HUES48 (cell line): ENCODE results near the gene PRKG1.
A peak's percentile ranks its signal among the peaks of the same experiment; 100 is the strongest.
"Not testable (repeated sequence)": the region's sequence is repeated elsewhere in the genome, so short reads cannot be mapped to it uniquely, and the experiment has no call there.

Experiments
- H3K27ac ChIP-seq: one replicate; pipeline ENCODE4 v1.7.0; 2013; ENCODE audit warnings: low read depth, low read length, inconsistent platforms
- H3K27me3 ChIP-seq: 2 replicates; pipeline ENCODE4 v1.6.1; 2013; ENCODE audit warnings: mild to moderate bottlenecking, low read length; ENCODE audit not compliant: control insufficient read depth, insufficient read depth
- H3K36me3 ChIP-seq: 2 replicates; pipeline ENCODE4 v1.6.1; 2013; ENCODE audit warnings: low read length; ENCODE audit not compliant: control insufficient read depth, insufficient read depth
- H3K4me1 ChIP-seq: 2 replicates; pipeline ENCODE4 v1.6.1; 2013; ENCODE audit warnings: mild to moderate bottlenecking, low read length; ENCODE audit not compliant: control insufficient read depth, insufficient read depth
- H3K4me3 ChIP-seq: 2 replicates; pipeline ENCODE4 v1.5.1; 2013; ENCODE audit warnings: mild to moderate bottlenecking, low read depth, low read length
- H3K9ac ChIP-seq: 2 replicates; pipeline ENCODE4 v1.6.1; 2013; ENCODE audit warnings: mild to moderate bottlenecking, low read depth, low read length, moderate library complexity
- H3K9me3 ChIP-seq: 2 replicates; pipeline ENCODE4 v1.6.1; 2013; ENCODE audit warnings: low read length; ENCODE audit not compliant: control insufficient read depth, insufficient read depth

PRKG1 gene

GRCh38 chr10:51532044-51532443 is 457.8 kb downstream of the PRKG1 start:
- H3K27me3 ChIP-seq, result no peaks in the 10 kb centered on the region
- no peaks in the 10 kb centered on the region for H3K9me3 ChIP-seq
- H3K4me3 ChIP-seq, result no peak overlapping the region
- H3K9ac ChIP-seq, result no peak overlapping the region
- peaks cover 3% of the 10 kb centered on the region; the same call in 1 of the 2 replicates for H3K4me1 ChIP-seq
- no peak overlapping the region for H3K27ac ChIP-seq
- H3K36me3 ChIP-seq, result no peaks in the 10 kb centered on the region

- Histone ChIP-seq H3K4me1 (no peaks in the 10 kb centered on the region), H3K27ac (no peak overlapping the region), H3K9me3 (no peaks in the 10 kb centered on the region), H3K36me3 (no peaks in the 10 kb centered on the region), H3K27me3 (no peaks in the 10 kb centered on the region), H3K9ac (no peak overlapping the region), H3K4me3 (no peak overlapping the region)
Observed at GRCh38 chr10:51542853-51543252, 468.6 kb downstream of the PRKG1 start.

- Histone ChIP-seq H3K9ac (no peak overlapping the region), H3K27ac (no peak overlapping the region), H3K4me1 (no peaks in the 10 kb centered on the region), H3K27me3 (no peaks in the 10 kb centered on the region), H3K4me3 (no peak overlapping the region), H3K36me3 (no peaks in the 10 kb centered on the region), H3K9me3 (no peaks in the 10 kb centered on the region)
Observed at GRCh38 chr10:51544933-51545332, 470.6 kb downstream of the PRKG1 start.

GRCh38 chr10:51547941-51548340 is 473.7 kb downstream of the PRKG1 start:
- no peaks in the 10 kb centered on the region for H3K4me1 ChIP-seq
- no peaks in the 10 kb centered on the region for H3K27me3 ChIP-seq
- no peak overlapping the region for H3K9ac ChIP-seq
- H3K27ac ChIP-seq, result no peak overlapping the region
- H3K4me3 ChIP-seq, result no peak overlapping the region
- no peaks in the 10 kb centered on the region for H3K36me3 ChIP-seq
- no peaks in the 10 kb centered on the region for H3K9me3 ChIP-seq

GRCh38 chr10:51552879-51553278 is 478.6 kb downstream of the PRKG1 start:
- Histone ChIP-seq H3K4me3 (no peak overlapping the region), H3K36me3 (no peaks in the 10 kb centered on the region), H3K4me1 (no peaks in the 10 kb centered on the region), H3K27me3 (no peaks in the 10 kb centered on the region), H3K9me3 (no peaks in the 10 kb centered on the region), H3K9ac (no peak overlapping the region), H3K27ac (no peak overlapping the region)

- H3K4me3 ChIP-seq, result no peak overlapping the region
- H3K9me3 ChIP-seq, result no peaks in the 10 kb centered on the region
- H3K27ac ChIP-seq, result peak overlapping the region; percentile 62
- peaks cover 23% of the 10 kb centered on the region for H3K4me1 ChIP-seq
- H3K27me3 ChIP-seq, result no peaks in the 10 kb centered on the region
- H3K9ac ChIP-seq, result no peak overlapping the region
- H3K36me3 ChIP-seq, result no peaks in the 10 kb centered on the region
Observed at GRCh38 chr10:51564896-51565510, 490.7 kb downstream of the PRKG1 start.

- no peaks in the 10 kb centered on the region for H3K36me3 ChIP-seq
- no peak overlapping the region for H3K9ac ChIP-seq
- no peaks in the 10 kb centered on the region for H3K9me3 ChIP-seq
- H3K27ac ChIP-seq, result no peak overlapping the region
- peaks cover 24% of the 10 kb centered on the region for H3K4me1 ChIP-seq
- no peak overlapping the region for H3K4me3 ChIP-seq
- no peaks in the 10 kb centered on the region for H3K27me3 ChIP-seq
Observed at GRCh38 chr10:51567271-51567670, 493.0 kb downstream of the PRKG1 start.

GRCh38 chr10:51569467-51569866 is 495.2 kb downstream of the PRKG1 start:
- Histone ChIP-seq H3K9ac (no peak overlapping the region), H3K9me3 (no peaks in the 10 kb centered on the region), H3K4me1 (peaks cover 40% of the 10 kb centered on the region), H3K27me3 (no peaks in the 10 kb centered on the region), H3K27ac (no peak overlapping the region), H3K4me3 (no peak overlapping the region), H3K36me3 (no peaks in the 10 kb centered on the region)

GRCh38 chr10:51574248-51575048 is 500.2 kb downstream of the PRKG1 start:
- no peak overlapping the region for H3K27ac ChIP-seq
- H3K4me3 ChIP-seq, result no peak overlapping the region
- peaks cover 30% of the 10 kb centered on the region for H3K4me1 ChIP-seq
- H3K36me3 ChIP-seq, result no peaks in the 10 kb centered on the region
- H3K9me3 ChIP-seq, result no peaks in the 10 kb centered on the region
- H3K27me3 ChIP-seq, result no peaks in the 10 kb centered on the region
- H3K9ac ChIP-seq, result no peak overlapping the region

- H3K27me3 ChIP-seq, H3K27ac ChIP-seq, H3K4me3 ChIP-seq, H3K9me3 ChIP-seq, H3K4me1 ChIP-seq, H3K36me3 ChIP-seq, H3K9ac ChIP-seq: not testable (repeated sequence)
Observed at GRCh38 chr10:51581196-51581595, 506.9 kb downstream of the PRKG1 start.

- H3K9ac ChIP-seq, result no peak overlapping the region
- H3K27ac ChIP-seq, result no peak overlapping the region
- H3K9me3 ChIP-seq, result no peaks in the 10 kb centered on the region
- no peak overlapping the region for H3K4me3 ChIP-seq
- no peaks in the 10 kb centered on the region for H3K36me3 ChIP-seq
- H3K4me1 ChIP-seq, result peaks cover 2% of the 10 kb centered on the region; the same call in 1 of the 2 replicates
- no peaks in the 10 kb centered on the region for H3K27me3 ChIP-seq
Observed at GRCh38 chr10:51583976-51584375, 509.7 kb downstream of the PRKG1 start.
